Subcutaneous abdominal adipose tissue (tissue), 5 donors: ENCODE results near the gene TMEM183A.
A peak's percentile ranks its signal among the peaks of the same experiment; 100 is the strongest.

Source experiments
- H3K27ac ChIP-seq: one replicate; pipeline ENCODE4 v1.7.0; 2013; ENCODE audit warnings: low read depth, mild to moderate bottlenecking, inconsistent platforms, low read length, moderate library complexity
- H3K27me3 ChIP-seq, 5 donors: one replicate each; pipeline ENCODE4 v1.7.0; 2013; ENCODE audit warnings: low read length in 5 of 5, inconsistent platforms in 1 of 5; ENCODE audit not compliant: control insufficient read depth in 5 of 5, insufficient read depth in 4 of 5
- H3K36me3 ChIP-seq, 5 donors: one replicate each; pipeline ENCODE4 v1.7.0; 2013; ENCODE audit warnings: low read length in 5 of 5; ENCODE audit not compliant: control insufficient read depth in 5 of 5, insufficient read depth in 5 of 5
- H3K4me1 ChIP-seq, 5 donors: one replicate each; pipeline ENCODE4 v1.7.0; 2013; ENCODE audit warnings: low read length in 5 of 5, mild to moderate bottlenecking in 3 of 5, moderate library complexity in 1 of 5; ENCODE audit not compliant: control insufficient read depth in 5 of 5, insufficient read depth in 5 of 5
- H3K4me3 ChIP-seq, 5 donors: one replicate each; pipeline ENCODE4 v1.7.0; 2013; ENCODE audit warnings: low read length in 5 of 5, low read depth in 1 of 5
- H3K9ac ChIP-seq, 5 donors: one replicate each; pipeline ENCODE4 v1.7.0; 2013; ENCODE audit warnings: low read length in 5 of 5, mild to moderate bottlenecking in 4 of 5, moderate library complexity in 3 of 5
- H3K9me3 ChIP-seq, 5 donors: one replicate each; pipeline ENCODE4 v1.7.0; 2013; ENCODE audit warnings: low read length in 5 of 5; ENCODE audit not compliant: control insufficient read depth in 5 of 5
- donor health status: healthy.
- donor health status: healthy.
- donor health status: healthy.
- donor health status: healthy.
- donor health status: healthy.

The TMEM183A gene, protein sequence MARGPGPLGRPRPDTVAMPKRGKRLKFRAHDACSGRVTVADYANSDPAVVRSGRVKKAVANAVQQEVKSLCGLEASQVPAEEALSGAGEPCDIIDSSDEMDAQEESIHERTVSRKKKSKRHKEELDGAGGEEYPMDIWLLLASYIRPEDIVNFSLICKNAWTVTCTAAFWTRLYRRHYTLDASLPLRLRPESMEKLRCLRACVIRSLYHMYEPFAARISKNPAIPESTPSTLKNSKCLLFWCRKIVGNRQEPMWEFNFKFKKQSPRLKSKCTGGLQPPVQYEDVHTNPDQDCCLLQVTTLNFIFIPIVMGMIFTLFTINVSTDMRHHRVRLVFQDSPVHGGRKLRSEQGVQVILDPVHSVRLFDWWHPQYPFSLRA

DNA sequence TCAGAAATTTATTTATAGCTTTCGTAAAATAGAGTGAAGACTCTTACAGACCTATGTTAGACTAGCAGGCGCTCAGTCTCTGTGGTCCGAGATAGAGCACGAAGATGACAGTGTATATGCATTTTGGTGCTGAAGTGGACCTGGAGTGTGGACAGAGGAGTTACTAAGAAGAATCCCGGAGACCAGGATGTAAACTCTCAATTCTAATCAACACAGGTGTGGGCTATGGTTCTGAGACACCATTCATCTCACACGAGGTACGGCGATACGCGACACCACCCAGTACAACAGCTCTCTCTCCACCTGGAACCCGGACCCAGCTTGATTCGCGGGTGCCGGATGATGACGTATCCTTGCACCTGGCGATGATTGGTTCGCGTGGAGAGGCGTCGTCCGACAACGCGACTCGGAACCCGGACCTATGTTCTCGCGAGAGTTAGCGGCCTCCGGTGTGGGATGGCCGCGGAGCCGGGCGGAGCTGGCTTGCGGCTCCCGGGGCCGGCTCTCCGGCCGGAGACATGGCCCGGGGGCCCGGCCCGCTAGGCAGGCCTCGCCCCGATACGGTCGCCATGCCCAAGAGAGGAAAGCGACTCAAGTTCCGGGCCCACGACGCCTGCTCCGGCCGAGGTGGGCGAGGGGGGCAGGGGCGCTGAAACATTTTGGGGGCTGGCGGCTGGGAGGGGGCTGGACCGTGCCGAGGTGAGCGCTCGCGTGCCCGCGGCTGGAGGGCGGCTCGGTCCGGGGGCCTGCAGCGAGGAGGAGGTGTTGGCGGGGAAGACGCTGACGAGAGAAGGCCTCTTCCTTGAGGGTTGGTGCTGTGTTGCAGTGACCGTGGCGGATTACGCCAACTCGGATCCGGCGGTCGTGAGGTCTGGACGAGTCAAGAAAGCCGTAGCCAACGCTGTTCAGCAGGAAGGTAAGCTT is at the start of gene TMEM183A:
TMEM183A (plus strand) TSS at position 427 of the 924 bp plus-strand sequence; CDS start at position 519, 92 bp downstream.
- H3K9ac ChIP-seq: peak within 1 kb of the TSS; percentile 87 to 98 (median 96)
- H3K27ac ChIP-seq: peak within 1 kb of the TSS; percentile 93
- H3K4me1 ChIP-seq: peaks cover 2 to 22% (median 19%) of the 10 kb centered on the region in 5 donors
- no peaks in the 10 kb centered on the region for H3K9me3 ChIP-seq
- H3K36me3 ChIP-seq: peaks cover 9 to 26% (median 12%) of the 10 kb centered on the region in 5 donors
- H3K27me3 ChIP-seq: no peaks in the 10 kb centered on the region
- peak within 1 kb of the TSS; percentile 80 to 99 (median 97) for H3K4me3 ChIP-seq

DNA sequence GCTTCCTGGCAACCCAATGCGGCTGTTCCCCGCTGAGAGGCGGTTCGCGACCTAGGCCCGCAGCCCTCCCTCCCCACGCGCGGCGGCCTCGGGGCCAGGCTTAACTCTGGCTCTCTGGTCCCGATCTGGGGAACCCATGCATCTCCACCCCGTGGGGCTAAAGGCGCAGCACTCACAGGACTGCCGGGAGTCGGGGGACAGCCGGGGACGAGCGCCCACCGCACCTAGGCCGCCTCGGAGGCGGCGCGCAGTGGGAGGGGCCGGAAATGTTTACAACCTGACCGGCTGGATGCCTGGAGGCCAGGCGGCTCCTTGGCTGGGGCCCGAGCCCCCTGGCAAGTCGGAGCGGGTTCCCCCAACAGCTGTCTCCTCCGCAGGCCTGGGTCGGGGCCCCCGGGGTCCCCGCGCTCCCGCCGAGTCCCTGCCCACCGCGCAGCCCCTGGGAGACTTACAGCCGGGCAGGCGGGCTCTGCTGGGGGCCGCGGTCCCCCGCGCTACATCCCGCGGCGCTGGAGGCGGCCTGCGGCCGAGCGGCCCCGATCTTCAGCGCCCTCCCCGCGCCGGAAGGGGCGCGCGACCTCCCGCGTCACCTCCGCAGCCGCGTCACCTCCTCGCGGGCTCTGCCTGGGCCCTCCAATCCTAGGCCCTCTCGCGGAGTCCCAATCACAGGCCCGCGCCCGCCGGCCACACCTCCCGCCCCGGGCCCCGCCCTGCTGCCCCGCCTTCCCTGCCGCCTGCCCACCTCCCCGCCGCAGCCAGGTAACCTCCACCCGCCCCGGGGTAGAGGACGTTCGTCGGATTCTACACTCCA is 49.2 kb upstream of the TMEM183A start, which contains the start of gene ADIPOR1:
ADIPOR1 (minus strand) TSS at position 580 of the 811 bp plus-strand sequence. CDS start 7,242 bp downstream, outside the sequence.
- Histone ChIP-seq H3K4me1 (peaks cover 2 to 42% (median 39%) of the 10 kb centered on the region in 5 donors), H3K27ac (peak within 1 kb of the TSS; percentile 75), H3K27me3 (no peaks in the 10 kb centered on the region), H3K36me3 (peaks cover 2 to 22% (median 17%) of the 10 kb centered on the region in 5 donors), H3K4me3 (peak within 1 kb of the TSS; percentile 85 to 97 (median 89)), H3K9me3 (no peaks in the 10 kb centered on the region), H3K9ac (peak within 1 kb of the TSS; percentile 89 to 99 (median 95))

DNA sequence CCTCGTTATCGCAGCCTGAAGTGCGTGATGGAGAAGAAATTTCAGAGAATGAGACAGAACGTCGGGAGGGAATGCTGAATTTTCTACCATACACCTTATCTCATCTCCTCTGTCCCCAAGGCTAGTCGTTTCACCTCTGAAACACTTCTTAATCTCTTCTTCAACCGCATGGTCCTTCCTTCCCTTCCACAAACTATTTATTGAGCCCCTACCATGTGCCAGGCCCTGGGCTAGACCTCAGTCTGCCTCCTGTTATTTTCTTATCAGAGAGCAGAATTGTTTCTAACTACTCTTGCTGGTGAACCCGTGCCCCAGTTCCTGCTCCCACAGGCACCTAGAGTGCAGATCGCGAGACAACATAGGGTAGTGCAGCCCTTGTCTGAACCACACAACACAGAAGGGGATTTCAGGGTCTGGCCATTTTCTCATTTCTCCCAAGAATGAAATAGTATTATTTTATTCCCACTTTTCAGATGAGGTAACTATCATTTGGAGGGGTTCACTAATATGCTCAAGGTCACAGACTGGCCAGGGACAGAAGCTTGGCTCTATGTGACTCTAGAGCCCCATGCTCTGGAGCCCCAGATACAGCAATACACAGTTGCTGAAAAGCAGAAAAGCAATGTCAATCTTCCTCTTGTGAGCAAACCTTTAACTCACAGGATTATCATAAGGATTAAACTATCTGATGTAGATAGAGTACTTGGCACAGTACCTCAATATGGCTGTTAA is 48.5 kb upstream of the TMEM183A start:
- H3K4me3 ChIP-seq: peak overlapping the region; percentile 85 to 97 (median 89)
- H3K27me3 ChIP-seq: no peaks in the 10 kb centered on the region
- H3K9me3 ChIP-seq: no peaks in the 10 kb centered on the region
- peaks cover 2 to 41% (median 37%) of the 10 kb centered on the region in 5 donors for H3K4me1 ChIP-seq
- H3K36me3 ChIP-seq: peaks cover 5 to 30% (median 24%) of the 10 kb centered on the region in 5 donors
- peak overlapping the region in 3 of 5 donors; percentile 48 to 80 (median 76) for H3K9ac ChIP-seq
- H3K27ac ChIP-seq: no peak overlapping the region

DNA sequence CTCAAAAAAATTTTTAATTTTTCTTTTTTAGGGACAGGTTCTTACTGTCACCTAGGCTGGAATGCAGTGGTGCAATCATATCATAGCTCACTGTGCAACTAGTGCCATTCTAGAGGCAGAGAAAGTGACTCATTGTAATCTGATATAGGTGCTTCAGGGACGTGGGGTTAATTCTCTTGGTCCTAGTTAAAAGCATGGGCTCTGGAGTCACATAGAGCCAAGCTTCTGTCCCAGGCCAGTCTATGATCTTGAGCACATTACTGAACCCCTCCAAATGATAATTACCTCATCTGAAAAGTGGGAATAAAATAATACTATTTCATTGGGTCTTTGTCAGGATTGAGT is 47.9 kb upstream of the TMEM183A start:
- no peak overlapping the region for H3K27ac ChIP-seq
- no peaks in the 10 kb centered on the region for H3K9me3 ChIP-seq
- no peak overlapping the region for H3K4me3 ChIP-seq
- no peaks in the 10 kb centered on the region for H3K27me3 ChIP-seq
- peaks cover 2 to 39% (median 35%) of the 10 kb centered on the region in 5 donors for H3K4me1 ChIP-seq
- H3K9ac ChIP-seq: no peak overlapping the region
- peaks cover 10 to 35% (median 30%) of the 10 kb centered on the region in 5 donors for H3K36me3 ChIP-seq

DNA sequence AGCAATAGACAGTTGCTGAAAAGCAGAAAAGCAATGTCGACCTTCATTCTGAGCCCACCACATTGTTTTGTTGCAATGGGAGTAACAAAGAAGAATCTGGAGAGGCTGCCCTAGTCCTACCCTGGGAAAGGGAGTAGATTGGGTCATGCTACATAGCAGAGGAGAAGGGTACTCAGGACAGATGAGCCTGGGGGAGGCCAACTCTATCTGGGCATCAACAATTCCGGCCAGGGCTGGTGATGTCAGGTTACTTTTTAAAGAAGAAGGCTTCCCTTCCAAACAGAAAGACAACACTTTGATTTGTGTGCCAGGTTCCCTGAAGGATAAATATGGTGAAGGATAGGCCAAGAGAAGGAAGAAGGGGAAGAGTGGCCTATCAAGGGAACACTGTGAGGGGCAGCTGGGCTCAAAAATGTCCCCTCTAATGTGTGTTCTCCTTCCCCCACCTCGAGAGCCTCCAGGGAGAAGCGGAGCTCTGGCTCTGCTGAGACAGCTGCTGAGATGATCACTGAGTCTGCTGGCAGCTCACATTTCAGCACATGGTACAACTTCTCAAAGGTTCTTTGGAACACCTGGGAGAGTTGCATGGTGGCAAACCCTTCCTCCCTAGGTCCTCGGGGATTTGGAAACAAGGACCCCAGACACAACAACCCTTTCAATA is 45.8 kb upstream of the TMEM183A start:
- Histone ChIP-seq H3K4me3 (no peak overlapping the region), H3K36me3 (peaks cover 10 to 41% (median 38%) of the 10 kb centered on the region in 5 donors), H3K27ac (no peak overlapping the region), H3K4me1 (peaks cover 6 to 32% (median 29%) of the 10 kb centered on the region in 5 donors), H3K27me3 (no peaks in the 10 kb centered on the region), H3K9me3 (no peaks in the 10 kb centered on the region), H3K9ac (no peak overlapping the region)

DNA sequence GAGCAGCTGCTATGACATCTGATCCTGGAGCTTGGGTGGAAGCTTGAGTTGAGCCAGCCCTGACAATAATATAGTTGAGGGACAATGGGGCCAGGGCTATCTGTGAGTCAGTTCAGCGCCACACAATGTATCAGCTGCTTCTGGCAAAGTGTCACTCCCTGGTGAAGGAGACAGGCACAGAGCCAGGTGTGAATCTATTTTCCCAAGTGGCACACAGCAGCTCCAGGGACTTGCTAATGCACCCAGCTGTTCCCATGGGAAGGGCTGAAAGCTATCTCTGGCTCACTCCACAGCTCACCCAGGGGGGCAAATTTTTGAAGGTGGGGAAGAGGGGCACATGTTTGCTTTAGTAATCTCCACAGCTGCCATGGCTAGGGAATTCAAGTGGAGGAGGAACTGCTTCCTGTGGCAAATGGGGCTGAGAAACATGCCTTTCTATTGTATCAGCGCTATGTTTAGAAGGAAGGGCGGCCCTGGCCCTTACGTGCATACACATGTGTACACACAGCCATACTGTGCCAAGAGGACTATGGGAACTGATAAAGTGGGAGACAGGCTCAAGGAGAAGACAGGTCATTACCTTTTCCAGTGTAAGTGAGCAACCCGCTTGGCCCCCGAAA is 42.3 kb upstream of the TMEM183A start:
- peaks cover 11 to 34% (median 26%) of the 10 kb centered on the region in 5 donors for H3K4me1 ChIP-seq
- no peak overlapping the region for H3K4me3 ChIP-seq
- no peaks in the 10 kb centered on the region for H3K9me3 ChIP-seq
- H3K27ac ChIP-seq: no peak overlapping the region
- H3K36me3 ChIP-seq: peaks cover 10 to 41% (median 38%) of the 10 kb centered on the region in 5 donors
- no peaks in the 10 kb centered on the region for H3K27me3 ChIP-seq
- H3K9ac ChIP-seq: no peak overlapping the region

DNA sequence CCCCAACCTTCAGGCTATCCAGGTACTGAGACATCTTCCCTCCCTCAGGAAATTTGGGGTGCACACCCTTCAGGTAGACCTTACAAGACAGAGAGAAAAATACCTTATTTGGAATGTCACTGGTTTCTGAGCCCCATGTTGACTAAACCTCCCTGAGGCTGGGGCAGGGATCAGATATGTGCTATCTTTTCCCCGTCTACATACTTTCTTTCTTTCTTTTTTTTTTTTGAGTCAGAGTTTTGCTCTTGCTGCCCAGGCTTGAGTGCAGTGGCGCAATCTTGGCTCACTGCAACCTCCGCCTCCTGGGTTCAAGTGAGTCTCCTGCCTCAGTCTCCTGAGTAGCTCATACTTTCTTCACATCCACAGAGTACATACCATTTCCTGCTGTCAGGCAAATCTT is 41.8 kb upstream of the TMEM183A start:
- H3K27me3 ChIP-seq: no peaks in the 10 kb centered on the region
- H3K36me3 ChIP-seq: peaks cover 10 to 41% (median 38%) of the 10 kb centered on the region in 5 donors
- no peak overlapping the region for H3K4me3 ChIP-seq
- no peaks in the 10 kb centered on the region for H3K9me3 ChIP-seq
- peaks cover 11 to 34% (median 26%) of the 10 kb centered on the region in 5 donors for H3K4me1 ChIP-seq
- no peak overlapping the region for H3K9ac ChIP-seq
- no peak overlapping the region for H3K27ac ChIP-seq

DNA sequence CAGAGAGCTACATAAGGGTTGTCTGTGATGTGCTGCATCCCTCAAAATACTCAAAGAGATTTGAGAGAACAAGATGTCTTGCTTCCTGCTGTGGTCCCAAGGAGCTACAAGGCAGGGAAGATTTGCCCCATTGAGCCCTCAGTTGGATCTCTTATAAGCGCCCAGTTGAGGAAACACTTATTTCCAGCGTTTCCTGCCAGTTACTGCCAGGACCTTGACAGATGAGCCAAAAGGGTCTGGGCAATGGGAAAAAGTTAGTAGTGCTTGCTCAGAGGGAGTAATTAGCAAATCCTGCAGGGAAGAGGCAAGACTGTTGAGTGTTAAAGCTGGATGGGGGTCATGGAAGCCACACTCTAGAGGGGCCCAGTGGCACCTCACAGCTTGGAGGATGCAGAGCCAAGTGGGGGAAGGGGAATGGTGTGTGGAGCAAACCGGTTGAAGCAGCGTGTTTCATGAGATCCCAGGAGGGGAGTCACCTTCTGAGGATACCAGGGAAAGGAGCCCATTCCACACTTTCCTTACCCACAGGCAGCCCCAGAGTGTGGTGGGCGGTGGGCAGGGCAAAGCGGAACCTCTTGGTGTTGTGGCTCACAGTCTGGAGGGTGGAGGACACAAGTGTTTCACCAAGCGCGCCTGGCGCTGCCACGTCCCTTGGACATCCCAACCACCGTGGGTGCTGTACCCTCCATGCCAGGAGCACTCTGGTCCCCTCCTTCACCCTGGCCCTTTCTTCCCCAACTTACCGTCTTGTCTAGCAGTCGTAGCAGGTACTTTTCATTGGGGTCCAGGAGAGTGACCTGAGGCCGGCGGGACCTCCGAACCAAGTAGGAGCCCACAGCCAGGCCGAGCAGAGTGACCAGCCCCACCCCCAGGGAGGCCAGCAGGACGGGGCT is 40.9 kb upstream of the TMEM183A start:
- H3K4me1 ChIP-seq: peaks cover 11 to 34% (median 26%) of the 10 kb centered on the region in 5 donors

More for the DNA sequence above, 40.9 kb upstream of the TMEM183A start:
- Histone ChIP-seq H3K36me3 (peaks cover 10 to 38% (median 36%) of the 10 kb centered on the region in 5 donors), H3K9me3 (no peaks in the 10 kb centered on the region), H3K27ac (peak overlapping the region; percentile 60), H3K4me3 (peak overlapping the region; percentile 65 to 93 (median 86)), H3K9ac (peak overlapping the region in 4 of 5 donors; percentile 85 to 93 (median 90)), H3K27me3 (no peaks in the 10 kb centered on the region)
